GM23338 (cell line): ENCODE data around the gene AGPAT4. TPM values are rescaled to one million over a fixed set of nuclear protein-coding genes. Genes with fewer than 3 reads are reported as not detected.

Experiments used
- ATAC-seq: fragments of 200-7000 bp; cut with Tn5 transposase; 3 replicates; pipeline ENCODE4 v1.9.1; 2020
- DNase-seq: peaks from one replicate; pipeline ENCODE4 v3.0.0-alpha.2; 2015; ENCODE audit warnings: low spot score
- H2AFZ ChIP-seq: fragments of 200-600 bp; sonication (generic); 2 replicates; pipeline ENCODE4 v1.8.0; 2016; ENCODE audit warnings: antibody characterized with exemption, mild to moderate bottlenecking, moderate library complexity
- H3F3A ChIP-seq: fragments of 200-600 bp; sonication (generic); replicated peaks from 2 replicates; pipeline ENCODE4 v1.8.0; 2017; ENCODE audit warnings: antibody characterized with exemption, mixed run types, low read depth
- H3K27ac ChIP-seq: fragments of 200-600 bp; sonication (generic); 2 replicates; pipeline ENCODE4 v1.6.1; 2016; ENCODE audit warnings: low read depth
- H3K27me3 ChIP-seq: fragments of 200-600 bp; sonication (generic); 2 replicates; pipeline ENCODE4 v1.8.0; 2016; ENCODE audit warnings: mild to moderate bottlenecking, mixed run types, moderate library complexity; ENCODE audit not compliant: insufficient read depth
- H3K36me3 ChIP-seq: fragments of 200-600 bp; sonication (generic); 2 replicates; pipeline ENCODE4 v1.8.0; 2016; ENCODE audit warnings: mild to moderate bottlenecking; ENCODE audit not compliant: insufficient read depth
- H3K4me1 ChIP-seq: fragments of 200-600 bp; sonication (generic); 2 replicates; pipeline ENCODE4 v1.8.0; 2016; ENCODE audit warnings: mild to moderate bottlenecking, moderate library complexity; ENCODE audit not compliant: insufficient read depth
- H3K4me2 ChIP-seq: fragments of 200-600 bp; sonication (generic); 2 replicates; pipeline ENCODE4 v1.7.1; 2017; ENCODE audit warnings: mixed run types
- H3K4me3 ChIP-seq: fragments of 200-600 bp; sonication (generic); 2 replicates; pipeline ENCODE4 v1.6.1; 2016; ENCODE audit warnings: mixed run types
- H3K79me2 ChIP-seq: fragments of 200-600 bp; sonication (generic); replicated peaks from 2 replicates; pipeline ENCODE4 v1.8.0; 2017; ENCODE audit warnings: mild to moderate bottlenecking; ENCODE audit not compliant: insufficient read depth
- H3K9me2 ChIP-seq: fragments of 200-600 bp; sonication (generic); 2 replicates; pipeline ENCODE4 v1.8.0; 2017; ENCODE audit not compliant: insufficient read depth
- H4K20me1 ChIP-seq: fragments of 200-600 bp; sonication (generic); replicated peaks from 2 replicates; pipeline ENCODE4 v1.8.0; 2017; ENCODE audit warnings: mild to moderate bottlenecking; ENCODE audit not compliant: insufficient read depth
- H3K27ac Mint-ChIP-seq: 2 replicates; pipeline ENCODE4 v1.8.0; 2020; ENCODE audit warnings: inconsistent platforms, mild to moderate bottlenecking, moderate library complexity, mixed read lengths
- H3K27me3 Mint-ChIP-seq: 3 replicates; pipeline ENCODE4 v1.8.0; 2022; ENCODE audit warnings: low read depth, mild to moderate bottlenecking, moderate library complexity, mixed read lengths, inconsistent platforms; ENCODE audit not compliant: insufficient read depth, poor library complexity
- H3K36me3 Mint-ChIP-seq: 3 replicates; pipeline ENCODE4 v1.8.0; 2021; ENCODE audit warnings: low read depth, mild to moderate bottlenecking, inconsistent platforms, moderate library complexity, mixed read lengths
- H3K4me1 Mint-ChIP-seq: 3 replicates; pipeline ENCODE4 v1.8.0; 2020; ENCODE audit warnings: mild to moderate bottlenecking, inconsistent platforms, mixed read lengths
- H3K4me3 Mint-ChIP-seq: 3 replicates; pipeline ENCODE4 v1.8.0; 2021; ENCODE audit warnings: moderate library complexity, mild to moderate bottlenecking, inconsistent platforms, mixed read lengths
- H3K9me3 Mint-ChIP-seq: 3 replicates; pipeline ENCODE4 v1.8.0; 2020; ENCODE audit warnings: moderate library complexity, mild to moderate bottlenecking, inconsistent platforms, mixed read lengths
- STAT1 ChIP-seq: IDR thresholded peaks from one replicate; pipeline ENCODE4 v1.6.1; 2016; ENCODE audit warnings: antibody characterized with exemption; ENCODE audit not compliant: unreplicated experiment
- polyA plus RNA-seq: library from polyadenylated mRNA; unstranded; fragments of >200 nt; fragmentation: Nextera tagmentation; extraction: Ambion mirVana; gene quantifications from 2 replicates; pipeline ENCODE4 v1.2.1, GENCODE V29; 2016
- total RNA-seq: library from RNA; depleted of rRNA; stranded (reverse); fragments of >200 nt; shearing (Covaris generic); gene quantifications from 2 replicates; pipeline ENCODE4 v1.2.3, GENCODE V29; 2014
- TF ChIP-seq, protein P1 (sequence below): fragments of 250-450 bp; sonication (Bioruptor Pico); IDR thresholded peaks from 2 replicates; pipeline ENCODE4 v1.5.0; 2020; ENCODE audit warnings: mild to moderate bottlenecking, moderate library complexity
- TF ChIP-seq, protein P2 (sequence below): IDR thresholded peaks from one replicate; pipeline ENCODE4 v1.6.1; 2018; ENCODE audit warnings: antibody characterized with exemption; ENCODE audit not compliant: unreplicated experiment
- TF ChIP-seq, protein P3 (sequence below), 2 experiments: fragments of 200-600 bp in 1 of 2; sonication (generic) in 1 of 2; conservative IDR thresholded peaks; 2 replicates each; pipeline versions ENCODE4 v1.5.1 to v1.6.1; 2016 to 2017; ENCODE audit warnings: antibody characterized with exemption in 2 of 2, low read depth in 2 of 2, mild to moderate bottlenecking in 2 of 2, moderate library complexity in 1 of 2

Gene AGPAT4
- total and polyA plus RNA-seq, 2 experiments from 2014 or later = 8.9 to 19.3 TPM

GRCh38 chr6:161152527-161152862, 121.4 kb downstream of the AGPAT4 start (continued):
- TF ChIP-seq, protein P1, sequence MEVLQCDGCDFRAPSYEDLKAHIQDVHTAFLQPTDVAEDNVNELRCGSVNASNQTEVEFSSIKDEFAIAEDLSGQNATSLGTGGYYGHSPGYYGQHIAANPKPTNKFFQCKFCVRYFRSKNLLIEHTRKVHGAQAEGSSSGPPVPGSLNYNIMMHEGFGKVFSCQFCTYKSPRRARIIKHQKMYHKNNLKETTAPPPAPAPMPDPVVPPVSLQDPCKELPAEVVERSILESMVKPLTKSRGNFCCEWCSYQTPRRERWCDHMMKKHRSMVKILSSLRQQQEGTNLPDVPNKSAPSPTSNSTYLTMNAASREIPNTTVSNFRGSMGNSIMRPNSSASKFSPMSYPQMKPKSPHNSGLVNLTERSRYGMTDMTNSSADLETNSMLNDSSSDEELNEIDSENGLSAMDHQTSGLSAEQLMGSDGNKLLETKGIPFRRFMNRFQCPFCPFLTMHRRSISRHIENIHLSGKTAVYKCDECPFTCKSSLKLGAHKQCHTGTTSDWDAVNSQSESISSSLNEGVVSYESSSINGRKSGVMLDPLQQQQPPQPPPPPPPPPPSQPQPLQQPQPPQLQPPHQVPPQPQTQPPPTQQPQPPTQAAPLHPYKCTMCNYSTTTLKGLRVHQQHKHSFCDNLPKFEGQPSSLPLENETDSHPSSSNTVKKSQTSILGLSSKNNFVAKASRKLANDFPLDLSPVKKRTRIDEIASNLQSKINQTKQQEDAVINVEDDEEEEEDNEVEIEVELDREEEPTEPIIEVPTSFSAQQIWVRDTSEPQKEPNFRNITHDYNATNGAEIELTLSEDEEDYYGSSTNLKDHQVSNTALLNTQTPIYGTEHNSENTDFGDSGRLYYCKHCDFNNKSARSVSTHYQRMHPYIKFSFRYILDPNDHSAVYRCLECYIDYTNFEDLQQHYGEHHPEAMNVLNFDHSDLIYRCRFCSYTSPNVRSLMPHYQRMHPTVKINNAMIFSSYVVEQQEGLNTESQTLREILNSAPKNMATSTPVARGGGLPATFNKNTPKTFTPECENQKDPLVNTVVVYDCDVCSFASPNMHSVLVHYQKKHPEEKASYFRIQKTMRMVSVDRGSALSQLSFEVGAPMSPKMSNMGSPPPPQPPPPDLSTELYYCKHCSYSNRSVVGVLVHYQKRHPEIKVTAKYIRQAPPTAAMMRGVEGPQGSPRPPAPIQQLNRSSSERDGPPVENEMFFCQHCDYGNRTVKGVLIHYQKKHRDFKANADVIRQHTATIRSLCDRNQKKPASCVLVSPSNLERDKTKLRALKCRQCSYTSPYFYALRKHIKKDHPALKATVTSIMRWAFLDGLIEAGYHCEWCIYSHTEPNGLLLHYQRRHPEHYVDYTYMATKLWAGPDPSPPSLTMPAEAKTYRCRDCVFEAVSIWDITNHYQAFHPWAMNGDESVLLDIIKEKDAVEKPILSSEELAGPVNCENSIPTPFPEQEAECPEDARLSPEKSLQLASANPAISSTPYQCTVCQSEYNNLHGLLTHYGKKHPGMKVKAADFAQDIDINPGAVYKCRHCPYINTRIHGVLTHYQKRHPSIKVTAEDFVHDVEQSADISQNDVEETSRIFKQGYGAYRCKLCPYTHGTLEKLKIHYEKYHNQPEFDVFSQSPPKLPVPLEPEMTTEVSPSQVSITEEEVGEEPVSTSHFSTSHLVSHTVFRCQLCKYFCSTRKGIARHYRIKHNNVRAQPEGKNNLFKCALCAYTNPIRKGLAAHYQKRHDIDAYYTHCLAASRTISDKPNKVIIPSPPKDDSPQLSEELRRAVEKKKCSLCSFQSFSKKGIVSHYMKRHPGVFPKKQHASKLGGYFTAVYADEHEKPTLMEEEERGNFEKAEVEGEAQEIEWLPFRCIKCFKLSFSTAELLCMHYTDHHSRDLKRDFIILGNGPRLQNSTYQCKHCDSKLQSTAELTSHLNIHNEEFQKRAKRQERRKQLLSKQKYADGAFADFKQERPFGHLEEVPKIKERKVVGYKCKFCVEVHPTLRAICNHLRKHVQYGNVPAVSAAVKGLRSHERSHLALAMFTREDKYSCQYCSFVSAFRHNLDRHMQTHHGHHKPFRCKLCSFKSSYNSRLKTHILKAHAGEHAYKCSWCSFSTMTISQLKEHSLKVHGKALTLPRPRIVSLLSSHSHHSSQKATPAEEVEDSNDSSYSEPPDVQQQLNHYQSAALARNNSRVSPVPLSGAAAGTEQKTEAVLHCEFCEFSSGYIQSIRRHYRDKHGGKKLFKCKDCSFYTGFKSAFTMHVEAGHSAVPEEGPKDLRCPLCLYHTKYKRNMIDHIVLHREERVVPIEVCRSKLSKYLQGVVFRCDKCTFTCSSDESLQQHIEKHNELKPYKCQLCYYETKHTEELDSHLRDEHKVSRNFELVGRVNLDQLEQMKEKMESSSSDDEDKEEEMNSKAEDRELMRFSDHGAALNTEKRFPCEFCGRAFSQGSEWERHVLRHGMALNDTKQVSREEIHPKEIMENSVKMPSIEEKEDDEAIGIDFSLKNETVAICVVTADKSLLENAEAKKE (CRISPR knock-in tag) = no peak
- TF ChIP-seq, protein P2, sequence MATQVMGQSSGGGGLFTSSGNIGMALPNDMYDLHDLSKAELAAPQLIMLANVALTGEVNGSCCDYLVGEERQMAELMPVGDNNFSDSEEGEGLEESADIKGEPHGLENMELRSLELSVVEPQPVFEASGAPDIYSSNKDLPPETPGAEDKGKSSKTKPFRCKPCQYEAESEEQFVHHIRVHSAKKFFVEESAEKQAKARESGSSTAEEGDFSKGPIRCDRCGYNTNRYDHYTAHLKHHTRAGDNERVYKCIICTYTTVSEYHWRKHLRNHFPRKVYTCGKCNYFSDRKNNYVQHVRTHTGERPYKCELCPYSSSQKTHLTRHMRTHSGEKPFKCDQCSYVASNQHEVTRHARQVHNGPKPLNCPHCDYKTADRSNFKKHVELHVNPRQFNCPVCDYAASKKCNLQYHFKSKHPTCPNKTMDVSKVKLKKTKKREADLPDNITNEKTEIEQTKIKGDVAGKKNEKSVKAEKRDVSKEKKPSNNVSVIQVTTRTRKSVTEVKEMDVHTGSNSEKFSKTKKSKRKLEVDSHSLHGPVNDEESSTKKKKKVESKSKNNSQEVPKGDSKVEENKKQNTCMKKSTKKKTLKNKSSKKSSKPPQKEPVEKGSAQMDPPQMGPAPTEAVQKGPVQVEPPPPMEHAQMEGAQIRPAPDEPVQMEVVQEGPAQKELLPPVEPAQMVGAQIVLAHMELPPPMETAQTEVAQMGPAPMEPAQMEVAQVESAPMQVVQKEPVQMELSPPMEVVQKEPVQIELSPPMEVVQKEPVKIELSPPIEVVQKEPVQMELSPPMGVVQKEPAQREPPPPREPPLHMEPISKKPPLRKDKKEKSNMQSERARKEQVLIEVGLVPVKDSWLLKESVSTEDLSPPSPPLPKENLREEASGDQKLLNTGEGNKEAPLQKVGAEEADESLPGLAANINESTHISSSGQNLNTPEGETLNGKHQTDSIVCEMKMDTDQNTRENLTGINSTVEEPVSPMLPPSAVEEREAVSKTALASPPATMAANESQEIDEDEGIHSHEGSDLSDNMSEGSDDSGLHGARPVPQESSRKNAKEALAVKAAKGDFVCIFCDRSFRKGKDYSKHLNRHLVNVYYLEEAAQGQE = no peak
- TF ChIP-seq STAT1 = no peak

DNA sequence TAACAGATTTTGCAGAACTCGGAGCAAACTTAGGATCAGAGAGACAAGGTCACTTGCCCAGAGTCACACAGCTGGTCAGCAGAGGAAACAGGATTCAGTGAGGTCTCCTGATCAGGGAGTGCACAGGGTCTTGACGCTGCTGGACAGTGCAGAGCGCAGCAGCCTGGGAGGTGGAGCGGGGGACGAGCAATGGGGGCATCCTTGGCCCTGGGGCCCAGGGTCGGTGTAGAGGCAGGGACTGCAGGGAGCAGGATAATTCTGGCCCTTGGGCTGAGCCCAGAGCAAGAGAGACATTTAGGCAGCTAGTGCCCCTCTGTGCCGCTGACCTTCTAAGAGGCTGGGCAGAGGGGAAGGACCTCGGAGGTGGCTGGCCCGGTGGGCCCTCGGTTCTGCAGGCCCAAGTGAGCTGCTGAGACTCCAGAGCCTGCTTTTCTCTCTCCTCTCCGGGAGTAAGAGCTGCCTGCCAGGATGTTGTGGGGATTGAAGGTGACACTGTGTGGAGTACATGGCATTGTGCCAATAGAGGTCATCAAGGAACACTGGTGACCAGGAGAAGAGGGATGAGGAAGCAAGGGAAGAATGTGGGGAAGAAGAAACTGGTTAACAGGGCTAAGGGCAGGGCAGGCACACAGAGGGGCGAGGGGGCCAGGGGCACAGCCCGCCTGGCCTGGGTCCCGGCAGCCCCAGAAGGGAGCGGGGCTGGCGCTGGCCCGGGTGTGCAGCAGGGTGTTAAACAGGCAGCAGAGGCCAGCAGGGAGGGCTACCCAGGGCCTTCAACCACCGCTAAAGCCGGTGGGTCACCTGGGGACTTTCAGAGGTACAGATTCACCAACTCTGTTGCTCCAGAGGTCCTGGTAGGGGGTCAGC, 122.0 kb downstream of the AGPAT4 start:
- Histone ChIP-seq H3K27me3 (no peaks in the 10 kb centered on the region), H3K4me3 (no peak overlapping the region), H3K4me1 (no peaks in the 10 kb centered on the region), H3F3A (no peaks in the 10 kb centered on the region), H3K27ac (no peak overlapping the region), H3K79me2 (0 out of 2 replicates have a peak, but pooled peaks cover 2% of the 10 kb centered on the region), H3K36me3 (peaks cover 8% of the 10 kb centered on the region), H3K4me2 (no peak overlapping the region), H4K20me1 (no peaks in the 10 kb centered on the region), H3K9me2 (no peaks in the 10 kb centered on the region), H2AFZ (no peak overlapping the region)
- ATAC-seq = no peak; the same call in 2 of the 3 replicates
- TF ChIP-seq, protein P3, sequence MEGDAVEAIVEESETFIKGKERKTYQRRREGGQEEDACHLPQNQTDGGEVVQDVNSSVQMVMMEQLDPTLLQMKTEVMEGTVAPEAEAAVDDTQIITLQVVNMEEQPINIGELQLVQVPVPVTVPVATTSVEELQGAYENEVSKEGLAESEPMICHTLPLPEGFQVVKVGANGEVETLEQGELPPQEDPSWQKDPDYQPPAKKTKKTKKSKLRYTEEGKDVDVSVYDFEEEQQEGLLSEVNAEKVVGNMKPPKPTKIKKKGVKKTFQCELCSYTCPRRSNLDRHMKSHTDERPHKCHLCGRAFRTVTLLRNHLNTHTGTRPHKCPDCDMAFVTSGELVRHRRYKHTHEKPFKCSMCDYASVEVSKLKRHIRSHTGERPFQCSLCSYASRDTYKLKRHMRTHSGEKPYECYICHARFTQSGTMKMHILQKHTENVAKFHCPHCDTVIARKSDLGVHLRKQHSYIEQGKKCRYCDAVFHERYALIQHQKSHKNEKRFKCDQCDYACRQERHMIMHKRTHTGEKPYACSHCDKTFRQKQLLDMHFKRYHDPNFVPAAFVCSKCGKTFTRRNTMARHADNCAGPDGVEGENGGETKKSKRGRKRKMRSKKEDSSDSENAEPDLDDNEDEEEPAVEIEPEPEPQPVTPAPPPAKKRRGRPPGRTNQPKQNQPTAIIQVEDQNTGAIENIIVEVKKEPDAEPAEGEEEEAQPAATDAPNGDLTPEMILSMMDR (conservative IDR thresholded peaks at IDR 0.05; ENCODE audit: low read depth in 2 of 2) = no peak
- DNase-seq = no peak
- no peak overlapping the region for H3K4me3 Mint-ChIP-seq
- peaks cover 6% of the 10 kb centered on the region for H3K27me3 Mint-ChIP-seq
- peaks cover 1% of the 10 kb centered on the region; the same call in 1 of the 3 replicates for H3K9me3 Mint-ChIP-seq
- no peak overlapping the region for H3K27ac Mint-ChIP-seq
- H3K36me3 Mint-ChIP-seq = peaks cover 36% of the 10 kb centered on the region
- H3K4me1 Mint-ChIP-seq = no peaks in the 10 kb centered on the region
